Mammary epithelial cell (primary cell): Measurements from ENCODE around the gene ACER3.

Experiments used
- CTCF ChIP-seq, 2 donors: IDR thresholded peaks in 1 of 2; conservative IDR thresholded peaks in 1 of 2; 2 replicates each; pipeline ENCODE4 v1.5.1; 2011 to 2012; ENCODE audit warnings: inconsistent platforms in 2 of 2, low read length in 2 of 2, mild to moderate bottlenecking in 2 of 2, control low read depth in 1 of 2, low read depth in 1 of 2; ENCODE audit not compliant: insufficient read depth in 1 of 2; ENCODE audit errors: extremely low read depth in 1 of 2
- EZH2 ChIP-seq: IDR thresholded peaks from 2 replicates; pipeline ENCODE4 v1.6.1; 2012; ENCODE audit warnings: low read length, inconsistent platforms, borderline replicate concordance

- TF ChIP-seq CTCF (conservative IDR thresholded peaks at IDR 0.05 in 1 of 2, IDR thresholded peaks at IDR 0.05 in 1 of 2; ENCODE audit: extremely low read depth in 1 of 2, insufficient read depth in 1 of 2, low read depth in 1 of 2, low read length in 2 of 2) (no peak), EZH2 (no peak)
Observed at GRCh38 chr11:77060234-77060633, 199.5 kb downstream of the ACER3 start.
